Bronchial epithelial cell (primary cell): Measurements from ENCODE around the gene SAMD4A. TPM values are rescaled to one million over a fixed set of nuclear protein-coding genes. Genes with fewer than 3 reads are reported as not detected.

Experiments used
- DNase-seq: peaks from one replicate; pipeline ENCODE4 v3.0.0-alpha.2; 2010; ENCODE audit warnings: low read depth
- FAIRE-seq: peaks from 2 replicates; lab custom pipeline; 2011; peaks lifted over from hg19 to GRCh38; lab: Jason Lieb, UNC
- H3K27me3 ChIP-seq: 2 replicates; pipeline ENCODE4 v1.5.1; 2011; ENCODE audit warnings: low read length; ENCODE audit not compliant: control insufficient read depth, insufficient read depth
- H3K36me3 ChIP-seq: 2 replicates; pipeline ENCODE4 v1.5.1; 2011; ENCODE audit warnings: low read length; ENCODE audit not compliant: control insufficient read depth, insufficient read depth
- H3K4me3 ChIP-seq: 2 replicates; pipeline ENCODE4 v1.5.1; 2011; ENCODE audit warnings: mild to moderate bottlenecking, low read depth, low read length, control low read depth
- CTCF ChIP-seq: IDR thresholded peaks from 2 replicates; pipeline ENCODE4 v1.5.1; 2011; ENCODE audit warnings: mild to moderate bottlenecking, moderate library complexity, low read length, control low read depth, inconsistent platforms; ENCODE audit not compliant: insufficient read depth, severe bottlenecking
- total RNA-seq: library from RNA; depleted of rRNA; stranded (reverse); fragments of >200 nt; gene quantifications from 2 replicates; pipeline ENCODE4 v1.2.1, GENCODE V29; 2014

SAMD4A gene
- total RNA-seq, 1 donor from 2014 or later = 13.4 TPM

- no peak for TF ChIP-seq CTCF
- Histone ChIP-seq H3K36me3 (peaks cover 2% of the 10 kb centered on the region), H3K27me3 (no peaks in the 10 kb centered on the region), H3K4me3 (no peak overlapping the region)
- DNase-seq (no peak), FAIRE-seq (no peak)
Observed at GRCh38 chr14:54533100-54533499, 33.8 kb upstream of the SAMD4A start.

- H3K27me3 ChIP-seq = no peaks in the 10 kb centered on the region
- no peak for FAIRE-seq
- DNase-seq = no peak
- H3K36me3 ChIP-seq = peaks cover 2% of the 10 kb centered on the region
- H3K4me3 ChIP-seq = no peak overlapping the region
- no peak for TF ChIP-seq CTCF
Observed at GRCh38 chr14:54535126-54535525, 31.8 kb upstream of the SAMD4A start.

- H3K4me3 ChIP-seq = no peak overlapping the region
- DNase-seq (no peak), FAIRE-seq (no peak)
- H3K36me3 ChIP-seq = peaks cover 2% of the 10 kb centered on the region
- no peaks in the 10 kb centered on the region for H3K27me3 ChIP-seq
- no peak for TF ChIP-seq CTCF
Observed at GRCh38 chr14:54535646-54536045, 31.3 kb upstream of the SAMD4A start.

- H3K27me3 ChIP-seq = no peaks in the 10 kb centered on the region
- H3K4me3 ChIP-seq = no peak overlapping the region
- peaks cover 2% of the 10 kb centered on the region for H3K36me3 ChIP-seq
- FAIRE-seq (no peak), DNase-seq (no peak)
- TF ChIP-seq CTCF = no peak
Observed at GRCh38 chr14:54537651-54538050, 29.3 kb upstream of the SAMD4A start.

GRCh38 chr14:54538055-54538454 lies 28.9 kb upstream of the SAMD4A start:
- no peaks in the 10 kb centered on the region for H3K27me3 ChIP-seq
- FAIRE-seq = peak; percentile 77
- no peak overlapping the region for H3K4me3 ChIP-seq
- H3K36me3 ChIP-seq = peaks cover 2% of the 10 kb centered on the region
- no peak for TF ChIP-seq CTCF
- no peak for DNase-seq

GRCh38 chr14:54547583-54547982 lies 19.3 kb upstream of the SAMD4A start:
- FAIRE-seq = no peak
- Histone ChIP-seq H3K4me3 (no peak overlapping the region), H3K36me3 (no peaks in the 10 kb centered on the region), H3K27me3 (no peaks in the 10 kb centered on the region)
- no peak for DNase-seq
- TF ChIP-seq CTCF = no peak
